H9 (cell line): Measurements from ENCODE around the gene DHRS1. TPM values are rescaled to one million over a fixed set of nuclear protein-coding genes. Genes with fewer than 3 reads are reported as not detected.

Experiments used
- DNase-seq: peaks from one replicate; pipeline ENCODE4 v3.0.0-alpha.2; 2017
- H2AFZ ChIP-seq: one replicate; pipeline ENCODE4 v1.6.1; 2013; ENCODE audit warnings: mild to moderate bottlenecking, low read length, control low read depth, moderate library complexity
- H2AK5ac ChIP-seq: 2 replicates; pipeline ENCODE4 v1.6.1; 2013; ENCODE audit warnings: low read length, control low read depth, mixed read lengths; ENCODE audit not compliant: insufficient read length
- H2BK120ac ChIP-seq: one replicate; pipeline ENCODE4 v1.6.1; 2013; ENCODE audit warnings: low read depth, mild to moderate bottlenecking, low read length, control low read depth, inconsistent platforms; ENCODE audit not compliant: poor library complexity, severe bottlenecking
- H2BK12ac ChIP-seq: 2 replicates; pipeline ENCODE4 v1.6.1; 2013; ENCODE audit warnings: low read length, control low read depth, mixed read lengths, low read depth; ENCODE audit not compliant: insufficient read length
- H2BK15ac ChIP-seq: 2 replicates; pipeline ENCODE4 v1.6.1; 2013; ENCODE audit warnings: low read depth, low read length, control low read depth
- H2BK20ac ChIP-seq: one replicate; pipeline ENCODE4 v1.6.1; 2013; ENCODE audit warnings: low read depth, mild to moderate bottlenecking, low read length, control low read depth, inconsistent platforms; ENCODE audit not compliant: poor library complexity, severe bottlenecking
- H2BK5ac ChIP-seq: 2 replicates; pipeline ENCODE4 v1.6.1; 2013; ENCODE audit warnings: low read length, control low read depth, mixed read lengths; ENCODE audit not compliant: insufficient read length
- H3K14ac ChIP-seq: 2 replicates; pipeline ENCODE4 v1.6.1; 2013; ENCODE audit warnings: low read length, control low read depth; ENCODE audit not compliant: insufficient read depth
- H3K18ac ChIP-seq: 2 replicates; pipeline ENCODE4 v1.6.1; 2013; ENCODE audit warnings: low read depth, mild to moderate bottlenecking, mixed read lengths, low read length, control low read depth; ENCODE audit not compliant: insufficient read length
- H3K23ac ChIP-seq: 2 replicates; pipeline ENCODE4 v1.6.1; 2013; ENCODE audit warnings: low read length, control low read depth, mixed read lengths, low read depth; ENCODE audit not compliant: insufficient read length
- H3K23me2 ChIP-seq: 2 replicates; pipeline ENCODE4 v1.6.1; 2013; ENCODE audit warnings: low read depth, mild to moderate bottlenecking, mixed read lengths, low read length, control low read depth; ENCODE audit not compliant: insufficient read length, poor library complexity, severe bottlenecking
- H3K27ac ChIP-seq: 2 replicates; pipeline ENCODE4 v1.5.1; 2013; ENCODE audit warnings: low read length, control low read depth, mixed read lengths, low read depth; ENCODE audit not compliant: insufficient read length
- H3K27me3 ChIP-seq: 2 replicates; pipeline ENCODE4 v1.6.1; 2013; ENCODE audit warnings: low read length, control low read depth, inconsistent platforms; ENCODE audit not compliant: insufficient read depth
- H3K4ac ChIP-seq: 2 replicates; pipeline ENCODE4 v1.6.1; 2013; ENCODE audit warnings: low read depth, mild to moderate bottlenecking, control low read depth, inconsistent platforms, low read length, moderate library complexity
- H3K4me1 ChIP-seq: 2 replicates; pipeline ENCODE4 v1.6.1; 2013; ENCODE audit warnings: low read length, control low read depth, inconsistent platforms; ENCODE audit not compliant: insufficient read depth
- H3K4me2 ChIP-seq: 2 replicates; pipeline ENCODE4 v1.6.1; 2013; ENCODE audit warnings: low read length, control low read depth, mixed read lengths; ENCODE audit not compliant: insufficient read length, insufficient read depth
- H3K56ac ChIP-seq: 2 replicates; pipeline ENCODE4 v1.6.1; 2013; ENCODE audit warnings: low read depth, mild to moderate bottlenecking, mixed read lengths, low read length, control low read depth; ENCODE audit not compliant: insufficient read length
- H3K79me1 ChIP-seq: 2 replicates; pipeline ENCODE4 v1.6.1; 2013; ENCODE audit warnings: low read depth, mild to moderate bottlenecking, moderate library complexity, low read length, control low read depth, inconsistent platforms; ENCODE audit not compliant: insufficient read depth, poor library complexity, severe bottlenecking
- H3K79me2 ChIP-seq: 2 replicates; pipeline ENCODE4 v1.6.1; 2013; ENCODE audit warnings: low read length, control low read depth, inconsistent platforms; ENCODE audit not compliant: insufficient read depth
- H3K9ac ChIP-seq: 2 replicates; pipeline ENCODE4 v1.6.1; 2013; ENCODE audit warnings: low read length, control low read depth, mixed read lengths; ENCODE audit not compliant: insufficient read length; ENCODE audit errors: extremely low read depth
- H3K9me3 ChIP-seq: one replicate; pipeline ENCODE4 v1.6.1; 2013; ENCODE audit warnings: low read depth, low read length, inconsistent platforms; ENCODE audit not compliant: control insufficient read depth
- H3T11ph ChIP-seq: one replicate; pipeline ENCODE4 v1.6.1; 2013; ENCODE audit warnings: mild to moderate bottlenecking, low read length, control low read depth, inconsistent platforms
- H4K20me1 ChIP-seq: one replicate; pipeline ENCODE4 v1.6.1; 2013; ENCODE audit not compliant: control insufficient read depth, insufficient read length, insufficient read depth
- H4K5ac ChIP-seq: 2 replicates; pipeline ENCODE4 v1.6.1; 2013; ENCODE audit warnings: low read depth, mild to moderate bottlenecking, mixed read lengths, low read length, control low read depth; ENCODE audit not compliant: insufficient read length
- H4K8ac ChIP-seq: replicated peaks from 2 replicates; pipeline ENCODE4 v1.6.1; 2013; ENCODE audit warnings: low read length, control low read depth, mixed read lengths, low read depth; ENCODE audit not compliant: insufficient read length
- H4K91ac ChIP-seq: 2 replicates; pipeline ENCODE4 v1.6.1; 2013; ENCODE audit warnings: low read depth, mild to moderate bottlenecking, moderate library complexity, mixed read lengths, low read length, control low read depth; ENCODE audit not compliant: insufficient read length
- H3K27ac Mint-ChIP-seq, 3 experiments: 2 replicates in 2 of 3; 3 replicates in 1 of 3; pipeline ENCODE4 v1.8.0; 2020 to 2021; ENCODE audit warnings: mixed read lengths in 3 of 3, mild to moderate bottlenecking in 1 of 3, moderate library complexity in 1 of 3
- H3K27me3 Mint-ChIP-seq: 2 replicates; pipeline ENCODE4 v1.8.0; 2021; ENCODE audit warnings: low read depth, mild to moderate bottlenecking, moderate library complexity, mixed read lengths
- H3K36me3 Mint-ChIP-seq, 3 experiments: 2 replicates in 2 of 3; 3 replicates in 1 of 3; pipeline ENCODE4 v1.8.0; 2020 to 2021; ENCODE audit warnings: low read depth in 3 of 3, mixed read lengths in 3 of 3; ENCODE audit not compliant: insufficient read depth in 1 of 3
- H3K4me1 Mint-ChIP-seq, 2 experiments: 2 replicates each; pipeline ENCODE4 v1.8.0; 2020; ENCODE audit warnings: mixed read lengths in 2 of 2
- H3K4me3 Mint-ChIP-seq, 2 experiments: 2 replicates in 1 of 2; 3 replicates in 1 of 2; pipeline ENCODE4 v1.8.0; 2020 to 2021; ENCODE audit warnings: mild to moderate bottlenecking in 2 of 2, mixed read lengths in 2 of 2, moderate library complexity in 1 of 2
- H3K9me3 Mint-ChIP-seq, 2 experiments: 2 replicates in 1 of 2; 3 replicates in 1 of 2; pipeline ENCODE4 v1.8.0; 2020; ENCODE audit warnings: mild to moderate bottlenecking in 2 of 2, mixed read lengths in 2 of 2, moderate library complexity in 1 of 2
- WGBS: extraction: QIAGEN DNeasy Blood & Tissue Kit; methylation state at CpG from one replicate; pipeline ENCODE4 v1.1.7; 2013; ENCODE audit warnings: missing lambda C conversion rate, low lambda C conversion rate, mixed read lengths; ENCODE audit not compliant: insufficient read length; ENCODE audit errors: extremely low coverage; 5-methylcytosine and 5-hydroxymethylcytosine counted together
- total RNA-seq: library from RNA; stranded (reverse); gene quantifications from 2 replicates; pipeline ENCODE4 v1.2.1, GENCODE V29; 2021
- TF ChIP-seq, protein P1 (sequence below): fragments of 200-600 bp; sonication (generic); conservative IDR thresholded peaks from 3 replicates; pipeline ENCODE4 v1.8.0; 2021; ENCODE audit warnings: antibody characterized with exemption, mild to moderate bottlenecking

The DHRS1 gene
- total RNA-seq, 1 experiment from 2014 or later, result 19.1 TPM

DNA sequence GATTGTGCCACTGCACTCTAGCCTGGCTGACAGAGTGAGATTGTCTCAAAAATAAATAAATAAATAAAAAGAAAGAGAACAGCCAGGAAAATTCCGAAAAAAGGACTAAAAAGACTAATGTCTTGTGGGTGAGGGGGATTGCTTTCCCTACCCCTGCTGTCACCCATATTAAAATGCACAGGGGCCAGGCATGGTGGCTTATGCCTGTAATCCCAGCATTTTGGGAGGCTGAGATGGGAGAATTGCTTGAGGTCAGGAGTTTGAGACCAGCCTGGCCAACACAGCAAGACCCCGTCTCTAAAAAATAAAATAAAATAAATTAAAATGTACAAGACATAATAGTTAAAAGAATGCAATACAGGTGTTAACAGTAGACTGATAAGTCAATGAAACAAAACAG lies 6.1 kb downstream of the DHRS1 start:
- no peak overlapping the region for H3K27ac Mint-ChIP-seq
- H3K4me2 ChIP-seq, result no peak overlapping the region
- H3K14ac ChIP-seq, result no peak overlapping the region
- H3K18ac ChIP-seq, result no peak overlapping the region
- no peak overlapping the region for H4K91ac ChIP-seq
- no peak overlapping the region for H3K27ac ChIP-seq
- H2BK12ac ChIP-seq, result no peak overlapping the region
- H4K20me1 ChIP-seq, result no peaks in the 10 kb centered on the region
- H3K27me3 ChIP-seq, result no peaks in the 10 kb centered on the region
- H2BK20ac ChIP-seq, result no peak overlapping the region
- H3T11ph ChIP-seq, result no peak overlapping the region
- H2AK5ac ChIP-seq, result no peak overlapping the region
- H2AFZ ChIP-seq, result no peak overlapping the region
- peaks cover 7 to 48% (median 17%) of the 10 kb centered on the region in 3 experiments for H3K36me3 Mint-ChIP-seq
- H4K5ac ChIP-seq, result no peak overlapping the region
- no peaks in the 10 kb centered on the region for H3K27me3 Mint-ChIP-seq
- H3K4me1 Mint-ChIP-seq, result peaks cover 8 to 10% of the 10 kb centered on the region in 2 experiments
- H3K23ac ChIP-seq, result no peak overlapping the region
- no peak overlapping the region for H2BK15ac ChIP-seq
- H3K4me3 Mint-ChIP-seq, result no peak overlapping the region
- H3K4ac ChIP-seq, result no peak overlapping the region
- no peak overlapping the region for H4K8ac ChIP-seq
- no peak overlapping the region for H3K9ac ChIP-seq
- DNase-seq, result no peak
- no CpG with 5 or more reads among the region's 2 CpGs for WGBS
- no peaks in the 10 kb centered on the region for H3K79me2 ChIP-seq
- TF ChIP-seq, protein P1, sequence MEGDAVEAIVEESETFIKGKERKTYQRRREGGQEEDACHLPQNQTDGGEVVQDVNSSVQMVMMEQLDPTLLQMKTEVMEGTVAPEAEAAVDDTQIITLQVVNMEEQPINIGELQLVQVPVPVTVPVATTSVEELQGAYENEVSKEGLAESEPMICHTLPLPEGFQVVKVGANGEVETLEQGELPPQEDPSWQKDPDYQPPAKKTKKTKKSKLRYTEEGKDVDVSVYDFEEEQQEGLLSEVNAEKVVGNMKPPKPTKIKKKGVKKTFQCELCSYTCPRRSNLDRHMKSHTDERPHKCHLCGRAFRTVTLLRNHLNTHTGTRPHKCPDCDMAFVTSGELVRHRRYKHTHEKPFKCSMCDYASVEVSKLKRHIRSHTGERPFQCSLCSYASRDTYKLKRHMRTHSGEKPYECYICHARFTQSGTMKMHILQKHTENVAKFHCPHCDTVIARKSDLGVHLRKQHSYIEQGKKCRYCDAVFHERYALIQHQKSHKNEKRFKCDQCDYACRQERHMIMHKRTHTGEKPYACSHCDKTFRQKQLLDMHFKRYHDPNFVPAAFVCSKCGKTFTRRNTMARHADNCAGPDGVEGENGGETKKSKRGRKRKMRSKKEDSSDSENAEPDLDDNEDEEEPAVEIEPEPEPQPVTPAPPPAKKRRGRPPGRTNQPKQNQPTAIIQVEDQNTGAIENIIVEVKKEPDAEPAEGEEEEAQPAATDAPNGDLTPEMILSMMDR, result no peak
- H3K79me1 ChIP-seq, result no peaks in the 10 kb centered on the region
- H2BK120ac ChIP-seq, result no peak overlapping the region
- H3K56ac ChIP-seq, result no peak overlapping the region
- H3K9me3 Mint-ChIP-seq, result no peaks in the 10 kb centered on the region; a peak in 1 of 5 replicates
- H2BK5ac ChIP-seq, result no peak overlapping the region
- H3K23me2 ChIP-seq, result no peaks in the 10 kb centered on the region
- no peaks in the 10 kb centered on the region for H3K9me3 ChIP-seq
- H3K4me1 ChIP-seq, result no peaks in the 10 kb centered on the region
